Activated CD4-positive, alpha-beta T cell treated with anti-CD3 and anti-CD28 coated beads, Interleukin-2, amount 50 U/mL, for 1 hour (primary cell): ENCODE results near the gene ETV6.
A peak's percentile ranks its signal among the peaks of the same experiment; 100 is the strongest.

Experiments used
- DNase-seq: peaks from one replicate; pipeline ENCODE4 v3.0.0-alpha.2; 2020

Gene ETV6

GRCh38 chr12:11722578-11723138, 73.2 kb downstream of the ETV6 start:
- DNase-seq, result no peak

GRCh38 chr12:11723993-11724392, 74.5 kb downstream of the ETV6 start:
- DNase-seq, result no peak

DNA sequence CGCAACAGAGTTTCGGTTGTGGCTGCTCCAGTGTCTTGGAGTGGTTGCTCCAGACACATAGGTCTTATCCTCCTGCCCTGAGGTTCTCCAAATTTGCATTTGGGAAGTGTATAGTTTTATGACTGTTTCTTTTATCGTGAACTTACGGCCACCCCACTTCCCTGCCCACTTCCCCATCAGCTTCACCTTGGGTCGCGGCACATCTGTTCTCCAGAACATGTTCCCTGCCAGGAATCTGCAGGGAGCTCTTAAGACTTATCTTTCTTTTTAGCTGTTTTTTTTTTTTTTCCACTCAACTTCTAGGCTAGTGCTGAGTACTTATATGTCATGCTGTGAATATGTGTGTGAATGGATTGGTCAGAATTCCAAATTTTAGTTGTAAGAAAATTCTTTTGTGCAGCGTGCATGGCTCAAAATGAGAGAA, 75.4 kb downstream of the ETV6 start:
- DNase-seq, result no peak

GRCh38 chr12:11725686-11726085, 76.2 kb downstream of the ETV6 start:
- no peak for DNase-seq

GRCh38 chr12:11726659-11727058, 77.2 kb downstream of the ETV6 start:
- DNase-seq, result no peak

DNA sequence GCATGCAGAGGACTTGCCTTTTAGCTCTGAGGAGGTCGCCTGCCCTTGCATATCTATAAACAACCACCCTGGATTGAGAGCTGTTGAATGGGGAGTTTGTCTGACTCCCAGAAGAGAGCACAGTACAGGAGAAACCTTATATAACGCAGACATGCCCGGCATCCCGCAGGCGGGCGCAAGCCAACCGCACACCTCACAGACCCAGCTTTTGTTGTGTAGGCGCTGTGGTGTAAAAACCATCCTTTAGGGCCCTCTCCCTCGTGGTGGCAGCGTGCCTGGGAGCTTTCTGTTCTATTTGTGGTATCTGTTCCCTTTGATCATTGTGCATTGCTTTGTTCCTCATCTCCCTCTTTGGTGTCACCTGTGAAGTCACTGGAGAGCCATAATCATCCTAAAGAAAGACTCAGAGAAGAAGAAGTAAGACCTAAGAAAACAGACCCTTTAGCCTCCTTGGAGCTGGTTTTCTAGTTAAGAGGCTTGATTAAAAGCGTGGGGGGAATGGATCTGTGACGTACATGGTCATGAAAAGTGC, 77.7 kb downstream of the ETV6 start:
- peak; percentile 44 for DNase-seq

GRCh38 chr12:11728154-11728755, 78.8 kb downstream of the ETV6 start:
- DNase-seq, result no peak

DNA sequence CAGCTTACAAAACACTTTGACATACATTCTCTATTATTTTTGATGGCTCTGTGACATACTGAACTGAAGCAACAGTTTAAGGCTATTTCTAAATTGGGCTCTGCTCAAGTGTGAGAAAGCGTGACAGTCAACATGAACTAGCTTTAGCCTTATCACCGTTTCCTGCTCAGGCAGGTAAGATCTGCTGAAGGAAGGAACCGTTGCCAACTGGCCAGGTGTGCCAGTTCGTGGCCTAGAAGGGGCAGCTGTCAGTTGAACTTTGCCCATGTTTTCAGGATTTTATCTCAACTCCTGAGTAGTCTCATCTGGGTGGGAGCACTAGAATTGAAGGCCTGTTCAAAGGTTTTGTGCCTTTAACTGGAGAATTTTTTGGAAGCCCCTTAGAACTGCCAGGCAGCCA, 79.5 kb downstream of the ETV6 start:
- DNase-seq, result no peak

- DNase-seq, result no peak
These were observed 80.1 kb downstream of the ETV6 start for GRCh38 chr12:11729439-11730150.

DNA sequence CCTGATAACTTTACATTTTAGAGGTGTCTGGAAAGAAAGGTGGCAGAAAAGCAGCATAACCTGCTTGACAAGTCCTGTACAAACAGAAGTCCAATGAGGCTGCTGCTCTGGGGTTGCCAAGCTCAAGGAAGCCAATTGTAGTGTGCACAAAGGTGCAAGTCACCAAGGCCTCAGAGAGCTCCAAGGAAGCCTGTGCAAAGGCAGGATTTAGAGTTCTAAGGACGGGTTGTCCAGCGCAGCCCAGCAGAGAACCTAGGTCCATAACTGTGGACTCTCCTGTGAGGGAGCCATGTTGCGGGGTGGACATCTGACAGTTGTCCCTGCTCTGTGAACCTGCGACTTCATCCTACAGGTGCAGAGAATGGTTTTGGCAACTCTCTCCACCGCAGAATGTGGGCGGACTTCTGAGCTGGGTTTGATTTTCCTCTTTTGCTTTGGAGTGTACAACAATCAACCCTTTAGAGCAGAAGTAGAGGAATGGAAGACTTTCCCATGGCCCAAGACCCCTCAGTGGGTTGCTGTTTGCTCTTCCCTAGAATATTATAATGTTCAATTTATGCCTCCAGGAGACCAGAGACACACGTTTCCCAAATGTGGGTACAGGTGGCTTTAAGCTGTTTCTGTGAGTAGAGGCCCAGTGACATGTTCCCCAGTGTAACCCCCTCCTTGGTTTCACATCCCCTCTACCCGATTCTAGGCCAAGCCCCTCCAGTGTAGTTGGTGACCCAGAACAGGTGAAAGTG, 81.0 kb downstream of the ETV6 start:
- DNase-seq, result no peak

GRCh38 chr12:11731042-11731357, 81.5 kb downstream of the ETV6 start:
- DNase-seq, result no peak

- no peak for DNase-seq
These were observed 82.0 kb downstream of the ETV6 start for GRCh38 chr12:11731455-11731854.

- no peak for DNase-seq
These were observed 82.5 kb downstream of the ETV6 start for GRCh38 chr12:11732023-11732422.

DNA sequence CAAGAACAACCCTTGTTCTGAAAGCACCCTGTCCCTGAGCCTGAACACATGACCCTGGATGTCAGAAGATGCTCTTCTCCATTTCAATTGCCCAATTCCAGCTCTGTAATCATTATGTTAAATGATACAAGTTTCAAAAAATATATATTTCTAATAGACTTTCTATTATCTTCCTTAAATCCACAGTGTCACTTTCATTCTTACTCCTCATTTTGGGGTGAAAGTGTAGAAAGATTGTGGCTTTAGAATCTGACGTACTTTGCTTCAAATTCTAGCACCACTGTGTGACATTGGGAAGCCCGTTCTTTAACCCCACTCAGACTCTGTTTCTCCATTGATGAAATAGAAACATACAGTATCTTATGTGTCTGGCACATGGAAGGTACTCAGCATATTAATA, 83.2 kb downstream of the ETV6 start:
- DNase-seq, result no peak

DNA sequence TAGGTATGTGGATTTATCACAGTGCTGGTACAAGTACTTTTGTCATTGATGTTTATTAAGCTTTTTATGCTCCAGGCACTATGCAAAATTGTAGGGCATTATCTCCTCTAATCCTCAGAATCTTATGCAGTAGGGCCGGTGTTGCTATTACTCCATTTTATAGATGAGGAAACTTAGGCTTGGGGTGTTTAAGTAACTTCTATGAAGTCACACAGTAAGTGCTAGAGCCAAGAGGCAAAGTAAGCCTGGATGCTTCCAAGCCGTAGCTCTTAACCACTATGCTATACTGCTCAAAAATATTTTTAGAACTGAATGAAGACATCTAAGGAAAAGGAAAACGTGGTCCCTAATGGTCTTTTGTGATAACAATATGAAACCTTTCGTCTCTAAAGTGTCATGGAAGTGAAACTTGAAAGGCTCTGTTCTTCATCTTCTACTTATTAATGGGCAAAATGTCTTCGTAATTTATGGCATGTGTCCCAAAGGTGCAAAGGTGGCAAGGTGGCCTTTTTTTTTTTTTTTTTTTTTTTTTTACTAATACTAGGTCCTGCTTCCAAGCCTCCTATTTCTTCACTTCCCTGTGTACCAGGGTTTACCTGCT, 85.2 kb downstream of the ETV6 start:
- no peak for DNase-seq

DNA sequence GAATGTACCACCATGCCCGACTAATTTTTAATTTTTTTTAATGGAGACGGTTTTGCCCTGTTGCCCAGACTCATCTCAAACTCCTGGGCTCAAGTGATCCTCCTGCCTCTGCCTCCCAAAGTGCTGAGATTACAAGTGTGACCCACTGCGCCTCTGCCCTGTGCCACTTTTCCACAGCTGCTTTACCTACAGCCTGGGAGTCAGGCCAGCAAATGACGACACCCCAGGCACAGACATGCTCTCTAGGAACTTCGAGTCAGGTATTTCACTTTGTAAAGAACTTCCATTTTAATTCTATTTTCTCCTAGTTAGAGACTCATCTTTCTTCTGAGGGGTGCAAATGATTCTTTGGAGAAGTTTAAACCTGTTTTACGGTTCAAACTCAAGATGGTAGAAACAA, 89.0 kb downstream of the ETV6 start:
- no peak for DNase-seq

GRCh38 chr12:11739980-11740577, 90.6 kb downstream of the ETV6 start:
- DNase-seq, result no peak

- no peak for DNase-seq
These were observed 92.1 kb downstream of the ETV6 start for GRCh38 chr12:11741434-11742092.

- DNase-seq, result no peak
These were observed 94.2 kb downstream of the ETV6 start for GRCh38 chr12:11743423-11744409.

- no peak for DNase-seq
These were observed 94.9 kb downstream of the ETV6 start for GRCh38 chr12:11744410-11744801.

GRCh38 chr12:11745113-11745512, 95.6 kb downstream of the ETV6 start:
- DNase-seq, result no peak
